Uterus (tissue), 2 donors: ENCODE results near the gene CLCN3.

ENCODE experiments used
- POLR2A ChIP-seq, 2 donors: fragments of 450-650 bp; IDR thresholded peaks; one replicate each; pipeline ENCODE4 v1.6.1; 2016; ENCODE audit warnings: antibody characterized with exemption in 2 of 2, mild to moderate bottlenecking in 1 of 2, moderate library complexity in 1 of 2
- TF ChIP-seq, protein P1 (sequence below), 4 experiments: fragments of 200-600 bp in 2 of 4; fragments of 450-650 bp in 2 of 4; sonication (generic) in 2 of 4; IDR thresholded peaks; one replicate each; pipeline ENCODE4 v1.5.1; 2016 to 2019; ENCODE audit warnings: antibody characterized with exemption in 4 of 4, mild to moderate bottlenecking in 2 of 4, moderate library complexity in 1 of 4

DNA sequence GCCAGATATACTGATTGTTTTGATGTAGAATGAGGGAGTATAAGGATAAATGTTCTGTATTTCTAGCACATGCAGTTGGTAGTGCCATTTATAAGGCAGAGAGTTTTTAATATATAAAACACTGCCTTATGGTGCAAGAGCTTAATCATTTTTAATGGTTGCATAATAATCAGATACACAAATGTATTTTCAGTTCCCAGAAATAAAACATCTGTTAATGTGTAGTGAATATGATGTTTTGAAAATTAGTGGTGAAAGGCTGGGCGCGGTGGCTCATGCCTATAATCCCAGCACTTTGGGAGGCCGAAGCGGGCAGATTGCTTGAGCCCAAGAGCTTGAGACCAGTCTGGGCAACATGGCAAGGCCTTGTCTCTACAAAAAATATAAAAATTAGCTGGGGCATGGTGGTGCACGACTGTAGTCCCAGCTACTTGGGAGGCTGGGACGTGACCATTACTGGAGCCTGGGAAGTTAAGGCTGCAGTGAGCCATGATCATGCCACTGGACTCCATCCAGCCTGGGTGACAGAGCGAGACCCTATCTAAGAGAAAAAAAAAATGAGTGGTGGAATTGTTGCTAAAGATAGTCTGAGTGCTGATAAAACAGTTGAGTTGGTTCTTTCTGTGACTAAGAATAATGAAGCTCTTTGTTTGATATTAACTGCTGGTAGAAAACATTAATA, 29.3 kb downstream of the CLCN3 start:
- TF ChIP-seq POLR2A (IDR thresholded peaks at IDR 0.05) = no peak
- TF ChIP-seq, protein P1, sequence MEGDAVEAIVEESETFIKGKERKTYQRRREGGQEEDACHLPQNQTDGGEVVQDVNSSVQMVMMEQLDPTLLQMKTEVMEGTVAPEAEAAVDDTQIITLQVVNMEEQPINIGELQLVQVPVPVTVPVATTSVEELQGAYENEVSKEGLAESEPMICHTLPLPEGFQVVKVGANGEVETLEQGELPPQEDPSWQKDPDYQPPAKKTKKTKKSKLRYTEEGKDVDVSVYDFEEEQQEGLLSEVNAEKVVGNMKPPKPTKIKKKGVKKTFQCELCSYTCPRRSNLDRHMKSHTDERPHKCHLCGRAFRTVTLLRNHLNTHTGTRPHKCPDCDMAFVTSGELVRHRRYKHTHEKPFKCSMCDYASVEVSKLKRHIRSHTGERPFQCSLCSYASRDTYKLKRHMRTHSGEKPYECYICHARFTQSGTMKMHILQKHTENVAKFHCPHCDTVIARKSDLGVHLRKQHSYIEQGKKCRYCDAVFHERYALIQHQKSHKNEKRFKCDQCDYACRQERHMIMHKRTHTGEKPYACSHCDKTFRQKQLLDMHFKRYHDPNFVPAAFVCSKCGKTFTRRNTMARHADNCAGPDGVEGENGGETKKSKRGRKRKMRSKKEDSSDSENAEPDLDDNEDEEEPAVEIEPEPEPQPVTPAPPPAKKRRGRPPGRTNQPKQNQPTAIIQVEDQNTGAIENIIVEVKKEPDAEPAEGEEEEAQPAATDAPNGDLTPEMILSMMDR (IDR thresholded peaks at IDR 0.05) = no peak
